ENCODE data around the gene ZBED4. TPM values are rescaled to one million over a fixed set of nuclear protein-coding genes. Genes with fewer than 3 reads are reported as not detected.

The ZBED4 gene
- total RNA-seq, 1 experiment from 2014 or later, result 29.2 TPM

GRCh38 chr22:49863931-49864330, 10.3 kb downstream of the ZBED4 start:
- Mint-ChIP-seq H3K4me3 (no peak overlapping the region), H3K27me3 (ENCODE audit: low read depth) (no peaks in the 10 kb centered on the region), H3K36me3 (peaks cover 32% of the 10 kb centered on the region), H3K9me3 (peaks cover 18% of the 10 kb centered on the region), H3K27ac (0 out of 2 replicates have a peak overlapping the region, but pooled peaks have one; percentile 11), H3K4me1 (peaks cover 23% of the 10 kb centered on the region)
- TF ChIP-seq MXD4 (CRISPR knock-in tag; IDR thresholded peaks at IDR 0.05; ENCODE audit: borderline replicate concordance) (no peak), AR (CRISPR knock-in tag; IDR thresholded peaks at IDR 0.05) (no peak)
- POLR2A ChIA-PET, result no interaction called here
- CTCF ChIA-PET, result no interaction called here
- ATAC-seq (no peak), DNase-seq (ENCODE audit: low spot score) (no peak)

GRCh38 chr22:49865156-49865555, 11.5 kb downstream of the ZBED4 start:
- no peak overlapping the region for H3K4me3 Mint-ChIP-seq
- H3K36me3 Mint-ChIP-seq, result peaks cover 44% of the 10 kb centered on the region
- H3K4me1 Mint-ChIP-seq, result peaks cover 23% of the 10 kb centered on the region
- ATAC-seq (no peak), DNase-seq (ENCODE audit: low spot score) (no peak)
- no peak overlapping the region for H3K27ac Mint-ChIP-seq
- peaks cover 30% of the 10 kb centered on the region for H3K9me3 Mint-ChIP-seq
- ChIA-PET CTCF (no interaction called here), POLR2A (no interaction called here)
- TF ChIP-seq SP1 (CRISPR knock-in tag; conservative IDR thresholded peaks at IDR 0.05) (no peak), GTF2I (CRISPR knock-in tag; conservative IDR thresholded peaks at IDR 0.05) (no peak), ZNF219 (CRISPR knock-in tag; IDR thresholded peaks at IDR 0.05; ENCODE audit: borderline replicate concordance) (no peak), AR (CRISPR knock-in tag; IDR thresholded peaks at IDR 0.05) (no peak), ZNF425 (CRISPR knock-in tag; conservative IDR thresholded peaks at IDR 0.05) (no peak), ETV6 (CRISPR knock-in tag; IDR thresholded peaks at IDR 0.05) (no peak), ATF3 (CRISPR knock-in tag; conservative IDR thresholded peaks at IDR 0.05) (no peak), MYBL2 (CRISPR knock-in tag; IDR thresholded peaks at IDR 0.05) (no peak), ZMAT4 (CRISPR knock-in tag; IDR thresholded peaks at IDR 0.05) (no peak), FOXP1 (CRISPR knock-in tag; IDR thresholded peaks at IDR 0.05; ENCODE audit: borderline replicate concordance) (no peak), ZNF138 (CRISPR knock-in tag; conservative IDR thresholded peaks at IDR 0.05) (no peak), ATF2 (CRISPR knock-in tag; IDR thresholded peaks at IDR 0.05; ENCODE audit: borderline replicate concordance, low read depth) (no peak), MLX (CRISPR knock-in tag; IDR thresholded peaks at IDR 0.05) (no peak), MAX (CRISPR knock-in tag; IDR thresholded peaks at IDR 0.05) (no peak), AFF4 (CRISPR knock-in tag; IDR thresholded peaks at IDR 0.05; ENCODE audit: borderline replicate concordance) (no peak), IRF1 (CRISPR knock-in tag; IDR thresholded peaks at IDR 0.05) (no peak)
- no peaks in the 10 kb centered on the region for H3K27me3 Mint-ChIP-seq (ENCODE audit: low read depth)
